Upper lobe of right lung (tissue), 1 donor: ENCODE results near the gene ETV7. TPM values are rescaled to one million over a fixed set of nuclear protein-coding genes. Genes with fewer than 3 reads are reported as not detected.

ENCODE experiments used
- ATAC-seq: fragments of 200-7000 bp; cut with Tn5 transposase; one replicate; pipeline ENCODE4 v1.9.1; 2020; ENCODE audit warnings: mild to moderate bottlenecking, moderate library complexity
- DNase-seq: peaks from one replicate; pipeline ENCODE4 v3.0.0-alpha.2; 2020
- H3K27ac ChIP-seq: fragments of 200-600 bp; one replicate; pipeline ENCODE4 v1.8.0; 2022
- H3K27me3 ChIP-seq: fragments of 200-600 bp; one replicate; pipeline ENCODE4 v1.8.0; 2022; ENCODE audit warnings: mild to moderate bottlenecking
- H3K36me3 ChIP-seq: fragments of 200-600 bp; one replicate; pipeline ENCODE4 v1.8.0; 2022
- H3K4me1 ChIP-seq: fragments of 200-600 bp; one replicate; pipeline ENCODE4 v1.8.0; 2022
- H3K4me3 ChIP-seq: fragments of 200-600 bp; one replicate; pipeline ENCODE4 v1.8.0; 2022; ENCODE audit warnings: mild to moderate bottlenecking
- H3K9me3 ChIP-seq: fragments of 200-600 bp; one replicate; pipeline ENCODE4 v1.8.0; 2022
- CTCF ChIP-seq: fragments of 200-600 bp; IDR thresholded peaks from one replicate; pipeline ENCODE4 v1.8.0; 2022; ENCODE audit warnings: antibody characterized with exemption
- intact Hi-C: fragments of 100-400 bp; cut with DNase I; formaldehyde crosslinking; loops from one replicate; pipeline ENCODE4 v1.11.0; 2022
- long read RNA-seq: library from polyadenylated mRNA; unstranded; transcript quantifications from one replicate; pipeline ENCODE4 v2.0.0, GENCODE V29; 2021
- total RNA-seq: library from RNA; stranded (reverse); fragmentation: NEBNext Ultra II Directional; extraction: Animal tissue kit (Norgen Biotek cat#: 25700); gene quantifications from one replicate; pipeline ENCODE4 v1.2.1, GENCODE V29; 2021
- donor health status: DM: no; HTN: yes; CAD: no; lungs with severe emphysema.

The ETV7 gene
- total RNA-seq: 6.3 TPM
- long read RNA-seq, transcript ETV7-202 (8 exons, 1,719 nt): major isoform, 5 of 11 reads
- long read RNA-seq, partial matches to known transcripts: 0 of 11 reads
- long read RNA-seq, other reads (novel, unspliced or antisense): 2 of 11 reads

GRCh38 chr6:36387440-36388303, at the start of gene ETV7:
TSS of gene ETV7 (minus strand) at chr6:36387669. CDS start at chr6:36387541, 128 bp downstream.
- intact Hi-C loops: no loop called here
- ATAC-seq: peak; percentile 89
- peak within 1 kb of the TSS; percentile 78 for H3K4me3 ChIP-seq
- H3K9me3 ChIP-seq: no peaks in the 10 kb centered on the region
- TF ChIP-seq CTCF: no peak
- H3K36me3 ChIP-seq: no peaks in the 10 kb centered on the region
- DNase-seq: peak; percentile 80
- no peaks in the 10 kb centered on the region for H3K27me3 ChIP-seq
- H3K27ac ChIP-seq: peak within 1 kb of the TSS; percentile 78
- peaks cover 13% of the 10 kb centered on the region for H3K4me1 ChIP-seq

DNA sequence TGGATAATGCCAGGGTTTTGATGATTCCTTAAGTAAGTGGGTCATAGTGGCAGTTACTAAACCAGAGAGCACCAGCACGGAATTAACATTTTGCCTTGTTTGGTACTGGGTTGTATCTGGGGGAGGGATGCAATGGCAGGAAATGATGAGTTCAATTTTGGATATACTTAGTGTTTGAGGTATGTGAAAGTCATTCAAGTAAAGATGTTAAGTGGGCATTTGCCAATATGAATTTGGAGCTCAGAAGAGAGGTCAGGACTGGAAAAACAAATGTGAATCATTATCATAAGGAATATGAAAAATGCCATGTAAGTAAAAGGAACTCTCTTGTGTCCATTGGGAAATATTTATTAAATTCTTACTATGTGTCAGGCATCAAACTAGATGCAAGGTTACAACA, 49.0 kb upstream of the ETV7 start:
- Histone ChIP-seq H3K36me3 (no peaks in the 10 kb centered on the region), H3K4me3 (no peak overlapping the region), H3K9me3 (no peaks in the 10 kb centered on the region), H3K27ac (no peak overlapping the region), H3K4me1 (peaks cover 8% of the 10 kb centered on the region), H3K27me3 (no peaks in the 10 kb centered on the region)
- ATAC-seq (no peak), DNase-seq (no peak)
- no peak for TF ChIP-seq CTCF
- intact Hi-C loops: no loop called here

DNA sequence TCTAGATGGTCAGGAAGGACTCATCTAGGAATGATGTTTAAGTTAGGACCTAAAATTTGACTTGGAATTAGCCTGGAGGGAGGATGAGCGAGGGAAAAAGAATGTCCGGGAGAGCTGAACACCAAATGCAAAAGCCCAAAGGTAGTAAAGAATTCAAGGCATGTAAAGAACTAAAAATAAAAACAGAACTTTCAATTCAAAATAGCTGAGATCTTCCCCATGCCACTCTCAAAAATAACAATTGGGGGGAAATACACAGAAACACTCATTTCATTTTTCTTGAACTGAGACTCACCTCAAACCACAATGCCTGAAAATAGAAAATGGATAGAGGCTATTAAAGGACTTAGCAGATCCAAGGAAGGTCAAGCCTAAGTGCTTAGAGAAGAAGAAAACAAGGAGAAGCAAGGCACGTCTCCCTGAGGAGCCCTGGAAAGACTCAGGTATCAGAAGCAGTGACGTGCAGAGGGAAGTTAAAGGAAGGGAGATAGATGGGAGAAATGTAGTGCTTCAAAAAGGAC, 44.7 kb upstream of the ETV7 start:
- Histone ChIP-seq H3K9me3 (no peaks in the 10 kb centered on the region), H3K27me3 (no peaks in the 10 kb centered on the region), H3K4me1 (no peaks in the 10 kb centered on the region), H3K4me3 (no peak overlapping the region), H3K27ac (no peak overlapping the region), H3K36me3 (no peaks in the 10 kb centered on the region)
- TF ChIP-seq CTCF: no peak
- DNase-seq: no peak
- intact Hi-C loops: no loop called here
- ATAC-seq: no peak

DNA sequence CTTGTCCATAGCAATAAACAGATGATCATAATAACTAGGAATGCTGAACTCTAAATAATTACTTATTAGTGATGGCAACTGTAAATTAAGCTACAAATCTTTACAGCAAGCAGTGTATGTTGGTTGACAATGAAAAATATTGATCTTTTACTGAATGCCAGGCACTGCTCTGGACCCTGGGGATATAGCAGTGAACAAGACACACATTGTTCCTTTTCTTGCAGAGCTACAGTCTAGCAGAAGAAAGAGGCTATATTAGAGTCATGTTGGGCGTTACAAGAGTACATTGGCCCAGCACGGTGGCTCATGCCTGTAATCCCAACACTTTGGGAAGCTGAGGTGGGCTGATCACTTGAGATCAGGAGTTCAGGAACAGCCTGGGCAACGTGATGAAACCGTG, 43.7 kb upstream of the ETV7 start:
- Histone ChIP-seq H3K27ac (no peak overlapping the region), H3K36me3 (no peaks in the 10 kb centered on the region), H3K9me3 (no peaks in the 10 kb centered on the region), H3K4me3 (no peak overlapping the region), H3K4me1 (no peaks in the 10 kb centered on the region), H3K27me3 (no peaks in the 10 kb centered on the region)
- intact Hi-C loops: no loop called here
- TF ChIP-seq CTCF: no peak
- ATAC-seq: no peak
- DNase-seq: no peak

- Histone ChIP-seq H3K27ac (no peak overlapping the region), H3K36me3 (no peaks in the 10 kb centered on the region), H3K9me3 (no peaks in the 10 kb centered on the region), H3K4me3 (no peak overlapping the region), H3K4me1 (no peaks in the 10 kb centered on the region), H3K27me3 (no peaks in the 10 kb centered on the region)
- ATAC-seq (no peak), DNase-seq (no peak)
- no peak for TF ChIP-seq CTCF
- intact Hi-C loops: no loop called here
Observed at GRCh38 chr6:36430351-36430750, 42.9 kb upstream of the ETV7 start.
